Breast epithelium (tissue), 3 donors: Measurements from ENCODE around the gene PURA.

Experiments
- CTCF ChIP-seq, 3 donors: fragments of 450-650 bp; IDR thresholded peaks; one replicate each; pipeline ENCODE4 v1.5.1; 2016 to 2017; ENCODE audit warnings: antibody characterized with exemption in 3 of 3, mild to moderate bottlenecking in 3 of 3, moderate library complexity in 3 of 3
- POLR2A ChIP-seq: fragments of 450-650 bp; IDR thresholded peaks from one replicate; pipeline ENCODE4 v1.6.1; 2016; ENCODE audit warnings: antibody characterized with exemption, mild to moderate bottlenecking, moderate library complexity
- POLR2AphosphoS5 ChIP-seq, 3 donors: sonication (generic); formaldehyde crosslinking; IDR thresholded peaks; one replicate each; pipeline ENCODE4 v1.6.1; 2017; ENCODE audit warnings: antibody characterized with exemption in 3 of 3

DNA sequence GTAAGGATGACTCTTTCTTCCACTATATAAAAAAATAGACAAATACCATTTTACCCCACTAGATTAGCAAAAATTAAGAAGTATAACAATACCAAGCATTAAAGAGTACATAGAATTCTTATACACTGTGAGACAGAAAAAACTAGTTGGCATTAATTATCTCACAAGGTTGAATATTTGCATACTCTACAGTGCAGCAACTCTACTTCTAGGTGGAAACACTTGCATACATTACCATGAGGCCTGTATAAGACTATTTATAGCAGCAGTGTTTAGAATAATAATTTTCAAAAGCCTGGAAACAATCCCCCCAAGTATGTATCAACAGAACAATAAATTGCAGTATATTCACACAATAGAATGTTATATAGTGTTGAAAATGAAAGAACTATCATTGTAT, 19.0 kb upstream of the PURA start:
- no peak for TF ChIP-seq POLR2AphosphoS5 (IDR thresholded peaks at IDR 0.05)
- TF ChIP-seq POLR2A, result no peak
- TF ChIP-seq CTCF (IDR thresholded peaks at IDR 0.05), result no peak
